ENCODE data around the gene TBXT. TPM values are rescaled to one million over a fixed set of nuclear protein-coding genes. Genes with fewer than 3 reads are reported as not detected.

TBXT gene, protein sequence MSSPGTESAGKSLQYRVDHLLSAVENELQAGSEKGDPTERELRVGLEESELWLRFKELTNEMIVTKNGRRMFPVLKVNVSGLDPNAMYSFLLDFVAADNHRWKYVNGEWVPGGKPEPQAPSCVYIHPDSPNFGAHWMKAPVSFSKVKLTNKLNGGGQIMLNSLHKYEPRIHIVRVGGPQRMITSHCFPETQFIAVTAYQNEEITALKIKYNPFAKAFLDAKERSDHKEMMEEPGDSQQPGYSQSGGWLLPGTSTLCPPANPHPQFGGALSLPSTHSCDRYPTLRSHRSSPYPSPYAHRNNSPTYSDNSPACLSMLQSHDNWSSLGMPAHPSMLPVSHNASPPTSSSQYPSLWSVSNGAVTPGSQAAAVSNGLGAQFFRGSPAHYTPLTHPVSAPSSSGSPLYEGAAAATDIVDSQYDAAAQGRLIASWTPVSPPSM
- total RNA-seq: not detected in 2 replicates

DNA sequence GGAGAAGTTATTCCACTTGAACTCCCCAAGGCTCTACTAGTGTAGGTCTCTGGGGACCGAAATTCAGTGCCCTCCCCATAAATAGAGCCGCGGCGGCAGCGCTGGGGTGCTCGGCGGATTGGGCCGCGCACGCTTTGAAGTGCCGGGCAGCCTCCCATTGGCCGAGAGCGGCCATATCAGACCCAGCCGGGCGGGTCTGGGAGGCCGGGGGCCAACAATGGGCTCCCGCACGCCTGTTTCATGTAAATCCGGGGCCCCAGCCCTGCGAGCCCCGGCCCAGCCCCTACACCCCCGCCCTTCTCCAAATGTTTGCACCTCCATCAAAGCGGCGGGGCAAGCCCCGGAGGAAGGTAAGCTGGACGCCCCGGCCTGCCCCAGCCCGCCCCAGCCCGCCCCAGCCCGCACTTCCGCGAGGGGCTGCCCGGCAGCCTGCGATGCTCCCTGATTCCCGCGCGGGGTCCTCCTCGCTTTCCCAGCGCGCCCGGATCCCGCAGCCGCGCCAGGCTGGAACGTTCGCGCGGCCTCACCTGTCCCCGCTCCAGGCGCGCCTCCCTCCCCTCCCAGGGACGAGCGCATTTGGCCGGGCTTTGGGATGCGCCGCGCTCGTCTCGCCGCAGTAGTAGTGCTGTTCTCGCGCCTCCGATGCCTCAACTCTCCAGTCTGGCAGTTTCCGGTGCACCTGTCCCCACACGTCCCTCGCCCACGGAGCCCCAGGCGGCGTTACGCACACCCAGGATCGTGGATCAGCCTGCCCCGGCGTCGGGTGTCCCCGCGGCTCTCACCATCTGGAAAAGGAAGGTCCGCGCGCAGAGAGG is at the start of gene TBXT:
TSS of gene TBXT (minus strand) at position 51 of the 815 bp plus-strand sequence. CDS start 260 bp downstream, outside the sequence.

Other genes with a start within 250 kb of the TBXT start
- not detected in 2 replicates for gene PRR18, start 140.5 kb upstream of the TBXT start, total RNA-seq
- gene SFT2D1, start 174.7 kb upstream of the TBXT start, total RNA-seq: 38.0 and 44.1 TPM in 2 replicates
- gene MPC1, start 215.1 kb upstream of the TBXT start, total RNA-seq: 17.7 and 22.7 TPM in 2 replicates